K562 (cell line): ENCODE data around the gene BMP8B. TPM values are rescaled to one million over a fixed set of nuclear protein-coding genes. Genes with fewer than 3 reads are reported as not detected.
"Not testable (repeated sequence)": the region's sequence is repeated elsewhere in the genome, so short reads cannot be mapped to it uniquely, and the experiment has no call there.

Experiments used
- ATAC-seq: fragments of 200-7000 bp; cut with Tn5 transposase; 3 replicates; pipeline ENCODE4 v1.9.1; 2020; ENCODE audit warnings: moderate library complexity
- BruUV-seq: library from RNA; stranded (reverse); fragments of 400-500 nt; replicated peaks from 2 replicates; lab custom pipeline; 2021; lab: Mats Ljungman, UMichigan
- CTCF ChIA-PET: fragments of 300-600 bp; formaldehyde crosslinking; extraction: SDS; loops from one replicate; lab custom pipeline; 2021; ENCODE audit warnings: low intra/inter-chr PET ratio; lab: Yijun Ruan, JAX
- POLR2A ChIA-PET: fragments of 300-600, 350-650 bp; sonication (Branson Sonifier 250); formaldehyde crosslinking; extraction: SDS; loops from one replicate; lab custom pipeline; 2021; ENCODE audit warnings: antibody characterized with exemption, inconsistent platforms; lab: Yijun Ruan, JAX
- DNase-seq, 4 experiments: peaks; one replicate each; pipeline versions ENCODE4 v3.0.0 to v3.0.0-alpha.2; 2011 to 2018; ENCODE audit warnings: low spot score in 3 of 4, mixed read lengths in 3 of 4; ENCODE audit errors: extremely low read depth in 1 of 4
- FAIRE-seq: peaks from 2 replicates; lab custom pipeline; 2011; peaks lifted over from hg19 to GRCh38; lab: Jason Lieb, UNC
- H2AFZ ChIP-seq: 2 replicates; pipeline ENCODE4 v1.6.0; 2011; ENCODE audit warnings: low read depth, low read length, control low read depth, inconsistent platforms
- H3K27ac ChIP-seq: fragments of 200-600 bp; 3 replicates; pipeline ENCODE4 v1.8.0; 2011; ENCODE audit warnings: low read depth, mild to moderate bottlenecking, control low read depth, inconsistent platforms, low read length, moderate library complexity, mixed read lengths; ENCODE audit errors: extremely low read depth
- H3K27me3 ChIP-seq, 2 experiments: fragments of 300-600 bp in 1 of 2; 2 replicates in 1 of 2; 3 replicates in 1 of 2; pipeline versions ENCODE4 v1.6.0 to v1.8.0; 2011; ENCODE audit warnings: inconsistent platforms in 2 of 2, low read length in 2 of 2, mild to moderate bottlenecking in 1 of 2, mixed read lengths in 1 of 2, moderate library complexity in 1 of 2; ENCODE audit not compliant: control insufficient read depth in 2 of 2, insufficient read depth in 2 of 2
- H3K36me3 ChIP-seq: fragments of 300-600 bp; 3 replicates; pipeline ENCODE4 v1.8.0; 2011; ENCODE audit warnings: mild to moderate bottlenecking, low read length, inconsistent platforms; ENCODE audit not compliant: control insufficient read depth, insufficient read depth
- H3K4me1 ChIP-seq, 2 experiments: fragments of 200-600 bp in 1 of 2; replicated peaks in 1 of 2; 2 replicates in 1 of 2; 3 replicates in 1 of 2; pipeline versions ENCODE4 v1.5.1 to v1.8.0; 2011; ENCODE audit warnings: inconsistent platforms in 2 of 2, low read length in 2 of 2, mild to moderate bottlenecking in 1 of 2, mixed read lengths in 1 of 2, moderate library complexity in 1 of 2; ENCODE audit not compliant: control insufficient read depth in 2 of 2, insufficient read depth in 2 of 2
- H3K4me2 ChIP-seq: 2 replicates; pipeline ENCODE4 v1.6.1; 2011; ENCODE audit warnings: low read length, control low read depth, inconsistent platforms, mixed read lengths; ENCODE audit not compliant: insufficient read depth
- H3K4me3 ChIP-seq: fragments of 200-600 bp; sonication (generic), shearing (Covaris generic); 2 replicates; pipeline ENCODE4 v1.5.1; 2016; ENCODE audit warnings: control low read depth, inconsistent platforms
- H3K79me2 ChIP-seq: fragments of 200-600 bp; 3 replicates; pipeline ENCODE4 v1.8.0; 2011; ENCODE audit warnings: low read length, inconsistent platforms; ENCODE audit not compliant: control insufficient read depth, insufficient read depth
- H3K9ac ChIP-seq, 2 experiments: 2 replicates each; pipeline versions ENCODE4 v1.6.0 to v1.6.1; 2011; ENCODE audit warnings: low read depth in 2 of 2, low read length in 2 of 2, control low read depth in 1 of 2, inconsistent platforms in 1 of 2, mild to moderate bottlenecking in 1 of 2, mixed read lengths in 1 of 2; ENCODE audit not compliant: insufficient read depth in 1 of 2
- H3K9me1 ChIP-seq: one replicate; pipeline ENCODE4 v1.6.0; 2011; ENCODE audit warnings: inconsistent platforms, mild to moderate bottlenecking, low read length, moderate library complexity; ENCODE audit not compliant: control insufficient read depth, insufficient read depth
- H3K9me3 ChIP-seq: replicated peaks from 2 replicates; pipeline ENCODE4 v1.5.1; 2011; ENCODE audit warnings: low read depth, low read length, inconsistent platforms; ENCODE audit not compliant: control insufficient read depth, insufficient read depth
- H4K20me1 ChIP-seq: replicated peaks from 2 replicates; pipeline ENCODE4 v1.6.1; 2011; ENCODE audit warnings: low read length, inconsistent platforms, mixed read lengths; ENCODE audit not compliant: control insufficient read depth, insufficient read depth
- BRF2 ChIP-seq: IDR thresholded peaks from 3 replicates; pipeline ENCODE4 v1.6.1; 2011; ENCODE audit warnings: borderline replicate concordance, mild to moderate bottlenecking; ENCODE audit not compliant: insufficient read length, insufficient read depth
- GABPA ChIP-seq: fragments of 200-800 bp; sonication (Bioruptor generic); conservative IDR thresholded peaks from 2 replicates; pipeline ENCODE4 v1.6.1; 2016; ENCODE audit warnings: low read depth, missing genetic modification characterization, missing compliant biosample characterization
- HDAC8 ChIP-seq: fragments of 450-650 bp; IDR thresholded peaks from 2 replicates; pipeline ENCODE4 v1.6.1; 2016; ENCODE audit warnings: mild to moderate bottlenecking, missing genetic modification characterization, moderate library complexity, missing compliant biosample characterization
- LARP7 ChIP-seq: fragments of 450-650 bp; IDR thresholded peaks from 2 replicates; pipeline ENCODE4 v1.6.1; 2016
- NFATC3 ChIP-seq: fragments of 450-650 bp; IDR thresholded peaks from 2 replicates; pipeline ENCODE4 v1.6.1; 2017; ENCODE audit warnings: mild to moderate bottlenecking
- RNF2 ChIP-seq: sonication (generic); IDR thresholded peaks from 2 replicates; pipeline ENCODE4 v1.6.1; 2016
- ZBTB11 ChIP-seq, 3 experiments: fragments of 200-800 bp in 1 of 3; fragments of 250-450 bp in 1 of 3; fragments of 450-650 bp in 1 of 3; sonication (Bioruptor Pico) in 1 of 3; sonication (Bioruptor generic) in 1 of 3; formaldehyde crosslinking in 1 of 3; IDR thresholded peaks; 2 replicates each; pipeline versions ENCODE4 v1.6.1 to v1.8.0; 2016 to 2022; ENCODE audit warnings: mild to moderate bottlenecking in 2 of 3, missing genetic modification characterization in 2 of 3, missing compliant biosample characterization in 1 of 3, moderate library complexity in 1 of 3
- ZNF165 ChIP-seq: fragments of 250-450 bp; sonication (Bioruptor Pico); IDR thresholded peaks from 2 replicates; pipeline ENCODE4 v1.4.0; 2020; ENCODE audit warnings: borderline replicate concordance
- ZNF24 ChIP-seq: fragments of 450-650 bp; IDR thresholded peaks from 2 replicates; pipeline ENCODE4 v1.6.1; 2016
- WGBS: fragments of 100-300 bp; shearing (Covaris generic); methylation state at CpG from one replicate; pipeline ENCODE4 v1.1.6; 2016; ENCODE audit warnings: low coverage, mixed read lengths; ENCODE audit not compliant: insufficient coverage; ENCODE audit errors: missing lambda C conversion rate; 5-methylcytosine and 5-hydroxymethylcytosine counted together
- in situ Hi-C: fragments of 300-500 bp; cut with MboI; formaldehyde crosslinking; loops from 4 replicates; pipeline ENCODE4 v1.15.0; 2018; ENCODE audit warnings: inconsistent platforms, mixed read lengths
- intact Hi-C: fragments of 100-400 bp; cut with micrococcal nuclease; formaldehyde crosslinking; loops from 2 replicates; pipeline ENCODE4 v1.14.2; 2022
- polyA plus RNA-seq, 8 experiments: library from polyadenylated mRNA; depleted of rRNA in 4 of 8; stranded (reverse) in 5 of 8; unstranded in 3 of 8; fragments of >200 nt; fragmentation: Nextera tagmentation in 2 of 8; fragmentation: Illumina TruSeq in 1 of 8; extraction: Ambion mirVana in 2 of 8; extraction: Trizol in 1 of 8; gene quantifications; 2 replicates each; pipeline versions ENCODE4 v1.2.1 to v1.2.3, GENCODE V29; 2011 to 2014; ENCODE audit warnings: inconsistent platforms in 1 of 8, missing spikeins in 1 of 8
- total RNA-seq, 7 experiments: library from RNA; depleted of rRNA in 6 of 7; stranded (reverse); fragments of >200 nt in 6 of 7; fragmentation: Illumina TruSeq in 2 of 7; extraction: Trizol in 2 of 7; gene quantifications; 2 replicates each; pipeline versions ENCODE4 v1.2.1 to v1.2.3, GENCODE V29; 2011 to 2021; ENCODE audit warnings: low replicate concordance in 1 of 7

BMP8B gene
- total and polyA plus RNA-seq, 9 of the 15 experiments (the other 6 are each of a cell fraction or from before 2014, with no cell fraction given), result 0.03 to 0.33 (median 0.14) TPM

GRCh38 chr1:39776400-39776713, 12.3 kb downstream of the BMP8B start (continued):
- TF ChIP-seq ZBTB11 (CRISPR knock-in tag; IDR thresholded peaks at IDR 0.05), result peak in 1 of 3 experiments; percentile 81; a peak in 2 of 6 replicates
- TF ChIP-seq RNF2, result no peak
- TF ChIP-seq NFATC3, result no peak
- TF ChIP-seq HDAC8 (tag), result no peak
- no peak for TF ChIP-seq LARP7
- TF ChIP-seq BRF2, result no peak
- TF ChIP-seq ZNF165 (CRISPR knock-in tag), result no peak
- peak; percentile 84 for TF ChIP-seq GABPA (tag)
- no peak for TF ChIP-seq ZNF24

GRCh38 chr1:39775676-39776399, 12.8 kb downstream of the BMP8B start:
- in situ Hi-C loops, result loop anchor here (10.0 kb wide), 1 partner anchor 271 kb away; no protein-coding TSS in a partner anchor
- BruUV-seq, DNase-seq, H3K9me3 ChIP-seq, H4K20me1 ChIP-seq, CTCF ChIA-PET, FAIRE-seq, H3K9ac ChIP-seq, POLR2A ChIA-PET, H3K9me1 ChIP-seq, H3K36me3 ChIP-seq, H3K27ac ChIP-seq, H3K4me2 ChIP-seq, H3K4me1 ChIP-seq, H2AFZ ChIP-seq, H3K4me3 ChIP-seq, ATAC-seq, H3K79me2 ChIP-seq, intact Hi-C loops: not testable (repeated sequence)
- peaks cover 5 to 27% of the 10 kb centered on the region in 2 experiments; a peak in 2 of 5 replicates for H3K27me3 ChIP-seq
- WGBS, result 59% methylated on average over 10 of the region's 20 CpGs

- H3K9me1 ChIP-seq, DNase-seq, CTCF ChIA-PET, H4K20me1 ChIP-seq, BruUV-seq, H2AFZ ChIP-seq, H3K9me3 ChIP-seq, intact Hi-C loops, H3K27ac ChIP-seq, H3K36me3 ChIP-seq, H3K4me3 ChIP-seq, H3K4me2 ChIP-seq, FAIRE-seq, H3K79me2 ChIP-seq, H3K4me1 ChIP-seq, ATAC-seq, POLR2A ChIA-PET: not testable (repeated sequence)
- 21% methylated on average over 11 of the region's 11 CpGs for WGBS
- Histone ChIP-seq H3K9ac (peak overlapping the region in 1 of 2 experiments; percentile 26; a peak in 1 of 4 replicates), H3K27me3 (peaks cover 5 to 20% of the 10 kb centered on the region in 2 experiments; a peak in 2 of 5 replicates)
- in situ Hi-C loops, result loop anchor here (10.0 kb wide), 1 partner anchor 270 kb away; no protein-coding TSS in a partner anchor
Measured at GRCh38 chr1:39775141-39775540, 13.5 kb downstream of the BMP8B start.
